Heart left ventricle (tissue), 16 donors: ENCODE measurements around the gene HACE1. TPM values are rescaled to one million over a fixed set of nuclear protein-coding genes. Genes with fewer than 3 reads are reported as not detected.

Source experiments
- ATAC-seq, 4 donors: fragments of 200-7000 bp; cut with Tn5 transposase; one replicate each; pipeline ENCODE4 v1.9.1; 2020 to 2022; ENCODE audit warnings: moderate library complexity in 4 of 4, mild to moderate bottlenecking in 3 of 4, moderate number of reproducible peaks in 1 of 4
- DNase-seq, 5 donors: peaks; one replicate each; pipeline ENCODE4 v3.0.0-alpha.2; 2020
- H3K27ac ChIP-seq, 12 donors: fragments of 200-600 bp; sonication (generic) in 4 of 12; one replicate each; pipeline versions ENCODE4 v1.5.0 to v1.8.0; 2016 to 2022; ENCODE audit warnings: mild to moderate bottlenecking in 2 of 12
- H3K27me3 ChIP-seq, 9 donors: fragments of 200-600 bp; sonication (generic) in 2 of 9; one replicate each; pipeline versions ENCODE4 v1.5.1 to v1.8.0; 2016 to 2022; ENCODE audit warnings: mild to moderate bottlenecking in 3 of 9
- H3K36me3 ChIP-seq, 9 donors: fragments of 200-600 bp; sonication (generic) in 2 of 9; one replicate each; pipeline versions ENCODE4 v1.5.0 to v1.8.0; 2018 to 2022; ENCODE audit warnings: mild to moderate bottlenecking in 2 of 9
- H3K4me1 ChIP-seq, 12 donors: fragments of 200-600 bp; sonication (generic) in 4 of 12; one replicate each; pipeline versions ENCODE4 v1.5.0 to v1.8.0; 2016 to 2022; ENCODE audit warnings: mild to moderate bottlenecking in 3 of 12
- H3K4me3 ChIP-seq, 12 donors: fragments of 200-600 bp; sonication (generic) in 4 of 12; one replicate each; pipeline versions ENCODE4 v1.5.0 to v1.8.0; 2017 to 2022; ENCODE audit warnings: mild to moderate bottlenecking in 9 of 12, moderate library complexity in 4 of 12
- H3K9me3 ChIP-seq, 12 donors: fragments of 200-600 bp; sonication (generic) in 4 of 12; one replicate each; pipeline versions ENCODE4 v1.5.0 to v1.8.0; 2016 to 2022; ENCODE audit warnings: mild to moderate bottlenecking in 1 of 12
- POLR2A ChIP-seq, 2 donors: fragments of 450-650 bp; IDR thresholded peaks; one replicate each; pipeline ENCODE4 v1.6.1; 2017; ENCODE audit warnings: antibody characterized with exemption in 2 of 2, mild to moderate bottlenecking in 2 of 2, moderate library complexity in 2 of 2
- WGBS, 4 donors: extraction: QIAGEN DNeasy Blood & Tissue Kit in 2 of 4; methylation state at CpG; one replicate each; pipeline versions ENCODE4 v1.1.5 to v1.1.7; 2013 to 2018; 5-methylcytosine and 5-hydroxymethylcytosine counted together
- intact Hi-C, 10 donors: fragments of 100-400 bp; cut with DNase I; formaldehyde crosslinking; loops; one replicate each; pipeline versions ENCODE4 v1.11.1 to v1.14.2; 2022
- long read RNA-seq, 3 donors: library from polyadenylated mRNA; unstranded; transcript quantifications; one replicate each; pipeline ENCODE4 v2.0.0, GENCODE V29; 2020 to 2021
- polyA plus RNA-seq, 2 donors: library from polyadenylated mRNA; stranded (reverse); fragments of 200-250 nt; gene quantifications; one replicate each; pipeline ENCODE4 v1.2.3, GENCODE V29; 2013
- total RNA-seq, 9 donors: library from RNA; depleted of rRNA in 2 of 9; stranded (reverse); fragments of >200 nt in 2 of 9; fragmentation: NEBNext Ultra II Directional in 3 of 9; extraction: Animal tissue kit (Norgen Biotek cat#: 25700) in 3 of 9; gene quantifications; one replicate each; pipeline versions ENCODE4 v1.1.0 to v1.2.4, GENCODE V29; 2016 to 2023
- TF ChIP-seq, protein P1 (sequence below), 12 donors: fragments of 200-600 bp; sonication (generic) in 4 of 12; IDR thresholded peaks; one replicate each; pipeline versions ENCODE4 v1.5.0 to v1.8.0; 2018 to 2022; ENCODE audit warnings: antibody characterized with exemption in 12 of 12, mild to moderate bottlenecking in 5 of 12
- donor health status: ischemic (EF 13 %, LVEDD 7.1; RV severe dilation, severe dysfunction).
- donor health status: healthy with polysubstance abuse.
- donor health status: DM: no; HTN: yes; CAD: no.
- donor health status: DM: no; HTN: no; CAD: no.
- donor health status: ischemic (EF 25% LVEDD 6.9; RV normal size, moderate dysfunction).
- donor health status: ischemic (EF 25% LVEDD 5.7; RV mildly dilated, moderate dysfunction).
- donor health status: healthy.
- donor health status: DM: yes; HTN: yes; CAD: no.
- donor health status: ischemic (EF 35%, LVEDD 5.7; RV mildly dilated, moderate dysfunction).
- donor health status: nonischemic (EF 11% LVEDD 7.7; RV severe dilation, severe dysfunction).
- donor health status: DM: yes; HTN: yes; CAD: no.
- donor health status: PGD.
- donor health status: ischemic (EF 29% LVEDD 5.4; RV normal size, mild dysfunction).
- donor health status: nonischemic (EF 23%, LVEDD 6.1; RV moderate dilation, normal function).

Gene HACE1, protein sequence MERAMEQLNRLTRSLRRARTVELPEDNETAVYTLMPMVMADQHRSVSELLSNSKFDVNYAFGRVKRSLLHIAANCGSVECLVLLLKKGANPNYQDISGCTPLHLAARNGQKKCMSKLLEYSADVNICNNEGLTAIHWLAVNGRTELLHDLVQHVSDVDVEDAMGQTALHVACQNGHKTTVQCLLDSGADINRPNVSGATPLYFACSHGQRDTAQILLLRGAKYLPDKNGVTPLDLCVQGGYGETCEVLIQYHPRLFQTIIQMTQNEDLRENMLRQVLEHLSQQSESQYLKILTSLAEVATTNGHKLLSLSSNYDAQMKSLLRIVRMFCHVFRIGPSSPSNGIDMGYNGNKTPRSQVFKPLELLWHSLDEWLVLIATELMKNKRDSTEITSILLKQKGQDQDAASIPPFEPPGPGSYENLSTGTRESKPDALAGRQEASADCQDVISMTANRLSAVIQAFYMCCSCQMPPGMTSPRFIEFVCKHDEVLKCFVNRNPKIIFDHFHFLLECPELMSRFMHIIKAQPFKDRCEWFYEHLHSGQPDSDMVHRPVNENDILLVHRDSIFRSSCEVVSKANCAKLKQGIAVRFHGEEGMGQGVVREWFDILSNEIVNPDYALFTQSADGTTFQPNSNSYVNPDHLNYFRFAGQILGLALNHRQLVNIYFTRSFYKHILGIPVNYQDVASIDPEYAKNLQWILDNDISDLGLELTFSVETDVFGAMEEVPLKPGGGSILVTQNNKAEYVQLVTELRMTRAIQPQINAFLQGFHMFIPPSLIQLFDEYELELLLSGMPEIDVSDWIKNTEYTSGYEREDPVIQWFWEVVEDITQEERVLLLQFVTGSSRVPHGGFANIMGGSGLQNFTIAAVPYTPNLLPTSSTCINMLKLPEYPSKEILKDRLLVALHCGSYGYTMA
- 1 to 10 TPM; 6.3 to 8.6 (median 7.0) TPM for total RNA-seq
- polyA plus RNA-seq, result 1 to 10 TPM; 2.9 to 5.4 TPM
- long read RNA-seq, donor 1, full-length matches to known transcripts, result 11 of 15 reads
- long read RNA-seq, donor 1, partial matches to known transcripts, result 0 of 15 reads
- long read RNA-seq, donor 1, other reads (novel, unspliced or antisense), result 4 of 15 reads
- long read RNA-seq, donor 2, full-length matches to known transcripts, result 6 of 9 reads
- long read RNA-seq, donor 2, partial matches to known transcripts, result 3 of 9 reads
- long read RNA-seq, donor 2, other reads (novel, unspliced or antisense), result 0 of 9 reads
- long read RNA-seq, donor 3, full-length matches to known transcripts, result 8 of 13 reads
- long read RNA-seq, donor 3, partial matches to known transcripts, result 0 of 13 reads
- long read RNA-seq, donor 3, other reads (novel, unspliced or antisense), result 5 of 13 reads

DNA sequence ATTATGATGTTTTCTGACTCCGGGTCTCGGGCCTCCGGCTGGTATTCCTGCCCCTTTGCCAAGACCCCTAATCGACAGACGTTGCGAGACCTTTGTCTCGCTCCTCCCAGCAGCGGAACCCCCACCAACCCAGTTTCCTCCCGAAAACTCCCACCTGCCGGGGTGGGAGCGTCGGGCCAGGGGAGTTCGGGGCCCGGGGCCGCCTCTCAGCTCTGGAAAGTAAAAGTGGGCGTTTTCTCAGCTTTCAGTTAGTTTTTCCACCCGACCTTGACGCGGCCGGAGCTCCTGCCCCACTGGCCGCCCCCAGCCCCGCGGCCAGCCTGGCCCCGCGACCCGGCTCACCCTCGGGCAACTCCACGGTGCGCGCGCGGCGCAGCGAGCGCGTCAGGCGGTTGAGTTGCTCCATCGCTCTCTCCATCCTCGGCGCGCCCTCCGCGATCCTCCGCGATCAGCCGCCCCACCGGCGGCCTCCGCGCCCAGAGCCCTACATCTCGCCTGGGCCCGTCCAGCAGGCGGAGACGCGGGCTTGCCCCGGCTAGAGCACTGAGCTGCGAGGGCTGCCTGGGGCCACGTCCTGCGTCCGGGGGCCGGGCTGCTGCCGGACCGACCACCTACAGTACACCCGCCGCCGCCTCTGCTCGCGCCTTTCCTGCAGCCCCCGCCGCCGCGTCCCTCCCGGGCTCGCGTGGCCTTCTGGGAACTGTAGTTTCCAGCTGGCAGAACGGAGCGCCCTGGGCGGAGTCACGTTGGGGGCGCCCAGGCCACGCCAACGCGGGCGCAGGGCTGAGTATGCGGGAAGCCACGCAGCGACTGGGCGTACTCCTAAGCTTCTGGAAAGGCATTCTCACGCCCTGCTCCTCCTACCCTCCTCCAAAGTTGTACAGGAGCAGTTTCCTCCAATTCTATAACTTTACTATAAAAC is at the start of gene HACE1:
Gene HACE1, minus strand, starts transcription at position 695 of the 922 bp plus-strand sequence. Its CDS starts 277 bp downstream, at position 418.
- Histone ChIP-seq H3K9me3 (no peaks in the 10 kb centered on the region), H3K27ac (peak within 1 kb of the TSS; percentile 22 to 86 (median 78)), H3K36me3 (no peaks in the 10 kb centered on the region), H3K27me3 (no peaks in the 10 kb centered on the region), H3K4me1 (peaks cover 0 to 12% (median 9%) of the 10 kb centered on the region in 12 donors), H3K4me3 (peak within 1 kb of the TSS; percentile 68 to 98 (median 89))
- peak in 1 of 2 donors; percentile 70 for TF ChIP-seq POLR2A (IDR thresholded peaks at IDR 0.05)
- TF ChIP-seq, protein P1, sequence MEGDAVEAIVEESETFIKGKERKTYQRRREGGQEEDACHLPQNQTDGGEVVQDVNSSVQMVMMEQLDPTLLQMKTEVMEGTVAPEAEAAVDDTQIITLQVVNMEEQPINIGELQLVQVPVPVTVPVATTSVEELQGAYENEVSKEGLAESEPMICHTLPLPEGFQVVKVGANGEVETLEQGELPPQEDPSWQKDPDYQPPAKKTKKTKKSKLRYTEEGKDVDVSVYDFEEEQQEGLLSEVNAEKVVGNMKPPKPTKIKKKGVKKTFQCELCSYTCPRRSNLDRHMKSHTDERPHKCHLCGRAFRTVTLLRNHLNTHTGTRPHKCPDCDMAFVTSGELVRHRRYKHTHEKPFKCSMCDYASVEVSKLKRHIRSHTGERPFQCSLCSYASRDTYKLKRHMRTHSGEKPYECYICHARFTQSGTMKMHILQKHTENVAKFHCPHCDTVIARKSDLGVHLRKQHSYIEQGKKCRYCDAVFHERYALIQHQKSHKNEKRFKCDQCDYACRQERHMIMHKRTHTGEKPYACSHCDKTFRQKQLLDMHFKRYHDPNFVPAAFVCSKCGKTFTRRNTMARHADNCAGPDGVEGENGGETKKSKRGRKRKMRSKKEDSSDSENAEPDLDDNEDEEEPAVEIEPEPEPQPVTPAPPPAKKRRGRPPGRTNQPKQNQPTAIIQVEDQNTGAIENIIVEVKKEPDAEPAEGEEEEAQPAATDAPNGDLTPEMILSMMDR (IDR thresholded peaks at IDR 0.05), result peak in 7 of 12 donors; percentile 13 to 53 (median 33)
- peak; percentile 91 to 94 (median 93) for DNase-seq
- whole genome bisulfite sequencing, 4 donors, result 0% methylated on average over 36 to 89 of the region's 89 CpGs
- peak; percentile 98 to 100 (median 100) for ATAC-seq
- intact Hi-C loops, result no loop called here

DNA sequence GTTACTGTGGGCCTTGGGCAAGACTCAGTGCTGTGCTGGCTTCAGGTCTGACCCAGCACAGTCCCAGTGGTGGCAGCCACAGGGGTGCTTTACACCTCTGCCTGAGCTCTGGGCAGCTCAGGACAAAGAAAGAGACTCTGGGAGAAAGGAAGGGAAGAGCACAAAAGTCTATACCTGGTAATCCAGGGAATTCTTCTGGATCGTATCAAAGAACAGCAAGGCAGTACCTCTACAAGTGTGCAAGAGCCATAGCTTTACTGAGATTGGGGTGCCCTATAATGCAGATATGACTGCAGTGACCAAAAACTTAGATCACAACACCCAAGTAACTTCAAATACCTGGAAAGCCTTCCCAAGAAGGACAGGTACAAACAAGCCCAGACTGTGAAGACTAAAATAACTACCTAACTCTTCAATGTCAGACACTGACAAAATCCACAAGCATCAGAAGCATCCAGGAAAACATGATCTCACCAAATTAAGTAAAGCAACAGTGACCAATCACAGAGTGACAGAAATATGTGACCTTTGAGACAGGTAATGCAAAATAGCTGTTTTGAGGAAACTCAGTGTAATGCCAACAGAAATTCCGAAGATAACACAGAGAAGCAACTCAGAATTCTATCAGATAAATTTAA is 49.3 kb upstream of the HACE1 start:
- 83 to 91% (median 84%) methylated on average over 2 of the region's 2 CpGs for WGBS, 4 donors

More for the DNA sequence above, 49.3 kb upstream of the HACE1 start:
- peaks cover 0 to 5% (median 0%) of the 10 kb centered on the region in 9 donors for H3K27me3 ChIP-seq
- TF ChIP-seq, protein P1 (IDR thresholded peaks at IDR 0.05), result no peak
- TF ChIP-seq POLR2A (IDR thresholded peaks at IDR 0.05), result no peak
- no peaks in the 10 kb centered on the region for H3K4me1 ChIP-seq
- no peak for DNase-seq
- no peaks in the 10 kb centered on the region for H3K36me3 ChIP-seq
- intact Hi-C loops, result no loop called here
- H3K9me3 ChIP-seq, result peaks cover 0 to 12% (median 0%) of the 10 kb centered on the region in 12 donors
- ATAC-seq, result no peak
- H3K27ac ChIP-seq, result no peak overlapping the region
- H3K4me3 ChIP-seq, result no peak overlapping the region
